Heart left ventricle (tissue), 13 donors: Measurements from ENCODE around the gene RGMA.

Experiments
- POLR2A ChIP-seq, 2 donors: fragments of 450-650 bp; IDR thresholded peaks; one replicate each; pipeline ENCODE4 v1.6.1; 2017; ENCODE audit warnings: antibody characterized with exemption in 2 of 2, mild to moderate bottlenecking in 2 of 2, moderate library complexity in 2 of 2
- TF ChIP-seq, protein P1 (sequence below), 12 donors: fragments of 200-600 bp; sonication (generic) in 4 of 12; IDR thresholded peaks; one replicate each; pipeline versions ENCODE4 v1.5.0 to v1.8.0; 2018 to 2022; ENCODE audit warnings: antibody characterized with exemption in 12 of 12, mild to moderate bottlenecking in 5 of 12
- donor health status: ischemic (EF 13 %, LVEDD 7.1; RV severe dilation, severe dysfunction).
- donor health status: DM: no; HTN: yes; CAD: no.
- donor health status: DM: no; HTN: no; CAD: no.
- donor health status: ischemic (EF 25% LVEDD 6.9; RV normal size, moderate dysfunction).
- donor health status: ischemic (EF 25% LVEDD 5.7; RV mildly dilated, moderate dysfunction).
- donor health status: ischemic (EF 35%, LVEDD 5.7; RV mildly dilated, moderate dysfunction).
- donor health status: nonischemic (EF 11% LVEDD 7.7; RV severe dilation, severe dysfunction).
- donor health status: DM: yes; HTN: yes; CAD: no.
- donor health status: PGD.
- donor health status: ischemic (EF 29% LVEDD 5.4; RV normal size, mild dysfunction).
- donor health status: nonischemic (EF 23%, LVEDD 6.1; RV moderate dilation, normal function).

DNA sequence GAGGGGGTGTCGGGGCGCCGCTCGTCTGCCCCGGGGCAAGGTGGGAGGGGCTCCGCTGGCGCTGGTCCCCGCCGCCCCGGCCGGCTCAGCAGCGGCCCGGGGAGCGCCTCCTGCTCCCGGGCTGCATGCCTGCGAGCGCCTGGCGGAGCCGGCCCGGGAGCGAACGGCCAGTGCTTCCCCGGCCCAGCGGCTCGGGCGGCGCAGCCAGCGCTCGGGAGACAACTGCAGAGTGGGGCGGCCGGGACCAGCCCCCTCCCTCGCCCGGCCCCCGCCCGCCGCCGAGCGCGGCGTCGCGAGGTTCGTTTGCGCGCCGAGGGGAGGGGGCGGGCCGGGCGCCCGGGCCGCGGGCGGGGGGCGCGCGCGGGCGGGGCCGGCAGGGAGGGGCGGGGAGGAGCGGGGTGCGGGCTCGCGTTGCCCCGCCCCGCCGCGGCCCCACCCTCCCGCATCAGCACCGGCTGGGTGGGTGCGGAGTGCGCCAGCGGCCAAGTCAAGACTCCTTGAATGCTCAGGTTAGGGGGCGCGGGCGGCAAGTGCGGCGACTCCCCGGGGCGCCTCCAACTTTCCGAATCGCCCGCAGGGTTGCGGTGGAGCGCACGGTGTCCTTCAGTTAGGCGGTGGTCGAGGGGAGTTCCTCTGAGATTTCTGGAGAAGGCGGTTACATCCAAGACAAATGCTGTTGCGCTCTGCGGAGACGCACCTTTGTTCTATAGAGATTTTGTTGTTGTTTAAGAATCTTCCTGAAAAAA lies at the start of gene RGMA:
- TF ChIP-seq, protein P1, sequence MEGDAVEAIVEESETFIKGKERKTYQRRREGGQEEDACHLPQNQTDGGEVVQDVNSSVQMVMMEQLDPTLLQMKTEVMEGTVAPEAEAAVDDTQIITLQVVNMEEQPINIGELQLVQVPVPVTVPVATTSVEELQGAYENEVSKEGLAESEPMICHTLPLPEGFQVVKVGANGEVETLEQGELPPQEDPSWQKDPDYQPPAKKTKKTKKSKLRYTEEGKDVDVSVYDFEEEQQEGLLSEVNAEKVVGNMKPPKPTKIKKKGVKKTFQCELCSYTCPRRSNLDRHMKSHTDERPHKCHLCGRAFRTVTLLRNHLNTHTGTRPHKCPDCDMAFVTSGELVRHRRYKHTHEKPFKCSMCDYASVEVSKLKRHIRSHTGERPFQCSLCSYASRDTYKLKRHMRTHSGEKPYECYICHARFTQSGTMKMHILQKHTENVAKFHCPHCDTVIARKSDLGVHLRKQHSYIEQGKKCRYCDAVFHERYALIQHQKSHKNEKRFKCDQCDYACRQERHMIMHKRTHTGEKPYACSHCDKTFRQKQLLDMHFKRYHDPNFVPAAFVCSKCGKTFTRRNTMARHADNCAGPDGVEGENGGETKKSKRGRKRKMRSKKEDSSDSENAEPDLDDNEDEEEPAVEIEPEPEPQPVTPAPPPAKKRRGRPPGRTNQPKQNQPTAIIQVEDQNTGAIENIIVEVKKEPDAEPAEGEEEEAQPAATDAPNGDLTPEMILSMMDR (IDR thresholded peaks at IDR 0.05): no peak
- TF ChIP-seq POLR2A (IDR thresholded peaks at IDR 0.05): no peak
